ENCODE results near the gene TFPI.

TFPI gene

GRCh38 chr2:187586011-187586641, 31.9 kb upstream of the TFPI start:
- no peak for DNase-seq
- TF ChIP-seq CTCF (IDR thresholded peaks at IDR 0.05; ENCODE audit: low read depth, low read length), result no peak
- Histone ChIP-seq H3K9me3 (ENCODE audit: severe bottlenecking) (no peaks in the 10 kb centered on the region), H3K27ac (no peak overlapping the region), H3K27me3 (ENCODE audit: insufficient read depth, low read depth, severe bottlenecking) (no peaks in the 10 kb centered on the region), H3K4me3 (ENCODE audit: low read depth, low read length) (no peak overlapping the region), H3K36me3 (no peaks in the 10 kb centered on the region)

GRCh38 chr2:187581125-187581896, 27.1 kb upstream of the TFPI start:
- peak; percentile 50 for TF ChIP-seq CTCF (IDR thresholded peaks at IDR 0.05; ENCODE audit: low read depth, low read length)
- Histone ChIP-seq H3K4me3 (ENCODE audit: low read depth, low read length) (peak overlapping the region; percentile 20), H3K27me3 (ENCODE audit: insufficient read depth, low read depth, severe bottlenecking) (no peaks in the 10 kb centered on the region), H3K9me3 (ENCODE audit: severe bottlenecking) (no peaks in the 10 kb centered on the region), H3K27ac (no peak overlapping the region), H3K36me3 (no peaks in the 10 kb centered on the region)
- DNase-seq, result peak; percentile 31

GRCh38 chr2:187580462-187581124, 26.4 kb upstream of the TFPI start:
- Histone ChIP-seq H3K36me3 (no peaks in the 10 kb centered on the region), H3K27me3 (ENCODE audit: insufficient read depth, low read depth, severe bottlenecking) (no peaks in the 10 kb centered on the region), H3K4me3 (ENCODE audit: low read depth, low read length) (no peak overlapping the region), H3K9me3 (ENCODE audit: severe bottlenecking) (no peaks in the 10 kb centered on the region), H3K27ac (no peak overlapping the region)
- TF ChIP-seq CTCF (IDR thresholded peaks at IDR 0.05; ENCODE audit: low read depth, low read length), result no peak
- DNase-seq, result no peak

- Histone ChIP-seq H3K4me3 (ENCODE audit: low read depth, low read length) (no peak overlapping the region), H3K9me3 (ENCODE audit: severe bottlenecking) (peaks cover under 1% of the 10 kb centered on the region), H3K27ac (no peak overlapping the region), H3K27me3 (ENCODE audit: insufficient read depth, low read depth, severe bottlenecking) (no peaks in the 10 kb centered on the region), H3K36me3 (no peaks in the 10 kb centered on the region)
- DNase-seq, result no peak
- TF ChIP-seq CTCF (IDR thresholded peaks at IDR 0.05; ENCODE audit: low read depth, low read length), result no peak
These were observed 23.1 kb upstream of the TFPI start for GRCh38 chr2:187577310-187577709.

- H3K27me3 ChIP-seq (ENCODE audit: insufficient read depth, low read depth, severe bottlenecking), result no peaks in the 10 kb centered on the region
- peaks cover 3% of the 10 kb centered on the region for H3K9me3 ChIP-seq (ENCODE audit: severe bottlenecking)
- no peak for DNase-seq
- no peak overlapping the region for H3K4me3 ChIP-seq (ENCODE audit: low read depth, low read length)
- H3K27ac ChIP-seq, result no peak overlapping the region
- H3K36me3 ChIP-seq, result no peaks in the 10 kb centered on the region
- no peak for TF ChIP-seq CTCF (IDR thresholded peaks at IDR 0.05; ENCODE audit: low read depth, low read length)
These were observed 22.7 kb upstream of the TFPI start for GRCh38 chr2:187576906-187577305.
